ENCODE measurements around the gene GTPBP1. TPM values are rescaled to one million over a fixed set of nuclear protein-coding genes. Genes with fewer than 3 reads are reported as not detected.

Gene GTPBP1
- total RNA-seq, 2 experiments from 2014 or later: 51.1 to 95.0 TPM

GRCh38 chr22:38729946-38730345 lies 24.2 kb downstream of the GTPBP1 start:
- H3K9me2 ChIP-seq (ENCODE audit: insufficient read depth, low read length): no peaks in the 10 kb centered on the region
- H4K20me1 ChIP-seq (ENCODE audit: insufficient read depth, low read length): no peaks in the 10 kb centered on the region
- CTCF ChIA-PET (ENCODE audit: unreplicated experiment): no interaction called here
- H3K4me1 ChIP-seq (ENCODE audit: insufficient read depth, low read length, poor library complexity, severe bottlenecking): no peaks in the 10 kb centered on the region
- no peak overlapping the region for H3K27ac ChIP-seq (ENCODE audit: low read depth, low read length, poor library complexity, severe bottlenecking)
- peaks cover 85% of the 10 kb centered on the region for H3K36me3 ChIP-seq (ENCODE audit: insufficient read depth, low read length)
- no peak for DNase-seq (ENCODE audit: low spot score)
- no peak overlapping the region for H3K4me3 ChIP-seq (ENCODE audit: low read depth, low read length, poor library complexity, severe bottlenecking)
- intact Hi-C loops (cut with micrococcal nuclease; ENCODE audit: unreplicated experiment): no loop called here
- BruUV-seq (replicated peaks): no TSS peak
- H3K9me3 ChIP-seq (ENCODE audit: low read length): no peaks in the 10 kb centered on the region
- TF ChIP-seq, protein P1, sequence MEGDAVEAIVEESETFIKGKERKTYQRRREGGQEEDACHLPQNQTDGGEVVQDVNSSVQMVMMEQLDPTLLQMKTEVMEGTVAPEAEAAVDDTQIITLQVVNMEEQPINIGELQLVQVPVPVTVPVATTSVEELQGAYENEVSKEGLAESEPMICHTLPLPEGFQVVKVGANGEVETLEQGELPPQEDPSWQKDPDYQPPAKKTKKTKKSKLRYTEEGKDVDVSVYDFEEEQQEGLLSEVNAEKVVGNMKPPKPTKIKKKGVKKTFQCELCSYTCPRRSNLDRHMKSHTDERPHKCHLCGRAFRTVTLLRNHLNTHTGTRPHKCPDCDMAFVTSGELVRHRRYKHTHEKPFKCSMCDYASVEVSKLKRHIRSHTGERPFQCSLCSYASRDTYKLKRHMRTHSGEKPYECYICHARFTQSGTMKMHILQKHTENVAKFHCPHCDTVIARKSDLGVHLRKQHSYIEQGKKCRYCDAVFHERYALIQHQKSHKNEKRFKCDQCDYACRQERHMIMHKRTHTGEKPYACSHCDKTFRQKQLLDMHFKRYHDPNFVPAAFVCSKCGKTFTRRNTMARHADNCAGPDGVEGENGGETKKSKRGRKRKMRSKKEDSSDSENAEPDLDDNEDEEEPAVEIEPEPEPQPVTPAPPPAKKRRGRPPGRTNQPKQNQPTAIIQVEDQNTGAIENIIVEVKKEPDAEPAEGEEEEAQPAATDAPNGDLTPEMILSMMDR (conservative IDR thresholded peaks at IDR 0.05; ENCODE audit: low read length): no peak
- no peak for TF ChIP-seq EZH2phosphoT487 (IDR thresholded peaks at IDR 0.05; ENCODE audit: borderline replicate concordance, low read depth, low read length)
- H3K79me2 ChIP-seq (ENCODE audit: insufficient read depth, low read depth, low read length): no peaks in the 10 kb centered on the region
- POLR2A ChIA-PET: no interaction called here
- no peak overlapping the region for H2AFZ ChIP-seq (ENCODE audit: low read length)
- no peak overlapping the region for H3K4me2 ChIP-seq (ENCODE audit: low read length)

GRCh38 chr22:38730411-38730871 lies 24.7 kb downstream of the GTPBP1 start:
- DNase-seq (ENCODE audit: low spot score): no peak
- no peak for TF ChIP-seq EZH2phosphoT487 (IDR thresholded peaks at IDR 0.05; ENCODE audit: borderline replicate concordance, low read depth, low read length)
- TF ChIP-seq, protein P1 (conservative IDR thresholded peaks at IDR 0.05; ENCODE audit: low read length): no peak
- intact Hi-C loops (cut with micrococcal nuclease; ENCODE audit: unreplicated experiment): no loop called here
- Histone ChIP-seq H3K36me3 (ENCODE audit: insufficient read depth, low read length) (peaks cover 86% of the 10 kb centered on the region), H3K9me3 (ENCODE audit: low read length) (no peaks in the 10 kb centered on the region), H3K27ac (ENCODE audit: low read depth, low read length, poor library complexity, severe bottlenecking) (no peak overlapping the region), H3K4me3 (ENCODE audit: low read depth, low read length, poor library complexity, severe bottlenecking) (no peak overlapping the region), H3K9me2 (ENCODE audit: insufficient read depth, low read length) (no peaks in the 10 kb centered on the region), H3K79me2 (ENCODE audit: insufficient read depth, low read depth, low read length) (no peaks in the 10 kb centered on the region), H3K4me2 (ENCODE audit: low read length) (no peak overlapping the region), H4K20me1 (ENCODE audit: insufficient read depth, low read length) (no peaks in the 10 kb centered on the region), H3K4me1 (ENCODE audit: insufficient read depth, low read length, poor library complexity, severe bottlenecking) (no peaks in the 10 kb centered on the region), H2AFZ (ENCODE audit: low read length) (no peak overlapping the region)
- BruUV-seq (replicated peaks): no TSS peak
- ChIA-PET POLR2A (no interaction called here), CTCF (ENCODE audit: unreplicated experiment) (no interaction called here)

DNA sequence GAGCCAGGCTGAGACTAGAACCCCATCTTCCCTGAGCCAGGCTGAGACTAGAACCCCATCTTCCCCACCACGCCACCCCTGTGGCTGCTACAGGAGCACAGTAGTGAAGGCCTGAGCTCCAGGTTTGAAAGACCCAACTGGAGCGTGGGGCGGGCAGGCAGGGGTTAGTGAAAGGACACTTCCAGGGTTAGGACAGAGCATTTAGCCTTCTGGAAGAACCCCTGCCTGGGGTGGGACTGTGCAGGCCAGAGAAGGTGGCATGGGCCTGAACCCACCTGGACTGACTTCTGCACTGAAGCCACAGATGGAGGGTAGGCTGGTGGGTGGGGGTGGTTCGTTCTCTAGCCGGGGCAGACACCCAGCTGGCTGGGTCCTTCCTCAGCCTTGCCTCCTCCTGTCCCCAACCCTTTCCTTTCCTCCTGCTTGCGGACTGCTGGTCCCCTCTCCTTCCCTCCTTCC lies 26.0 kb downstream of the GTPBP1 start:
- Histone ChIP-seq H3K79me2 (ENCODE audit: insufficient read depth, low read depth, low read length) (no peaks in the 10 kb centered on the region), H4K20me1 (ENCODE audit: insufficient read depth, low read length) (no peaks in the 10 kb centered on the region), H3K4me2 (ENCODE audit: low read length) (no peak overlapping the region), H3K9me2 (ENCODE audit: insufficient read depth, low read length) (no peaks in the 10 kb centered on the region), H2AFZ (ENCODE audit: low read length) (no peak overlapping the region), H3K4me3 (ENCODE audit: low read depth, low read length, poor library complexity, severe bottlenecking) (no peak overlapping the region), H3K27ac (ENCODE audit: low read depth, low read length, poor library complexity, severe bottlenecking) (no peak overlapping the region), H3K9me3 (ENCODE audit: low read length) (no peaks in the 10 kb centered on the region), H3K36me3 (ENCODE audit: insufficient read depth, low read length) (peaks cover 84% of the 10 kb centered on the region), H3K4me1 (ENCODE audit: insufficient read depth, low read length, poor library complexity, severe bottlenecking) (no peaks in the 10 kb centered on the region)
- BruUV-seq (replicated peaks): no TSS peak
- ChIA-PET POLR2A (no interaction called here), CTCF (ENCODE audit: unreplicated experiment) (no interaction called here)
- DNase-seq (ENCODE audit: low spot score): no peak
- intact Hi-C loops (cut with micrococcal nuclease; ENCODE audit: unreplicated experiment): no loop called here
- TF ChIP-seq EZH2phosphoT487 (IDR thresholded peaks at IDR 0.05; ENCODE audit: borderline replicate concordance, low read depth, low read length): no peak
- TF ChIP-seq, protein P1 (conservative IDR thresholded peaks at IDR 0.05; ENCODE audit: low read length): no peak
